Erythroblast (primary cell): ENCODE measurements around the gene DEPDC5.
"Not testable (repeated sequence)": the region's sequence is repeated elsewhere in the genome, so short reads cannot be mapped to it uniquely, and the experiment has no call there.

Experiments
- GATA1 ChIP-seq: IDR thresholded peaks from 2 replicates; pipeline ENCODE4 v1.6.1; 2011; ENCODE audit warnings: low read depth, mild to moderate bottlenecking, control low read depth, low read length, moderate library complexity
- POLR2A ChIP-seq: IDR thresholded peaks from 2 replicates; pipeline ENCODE4 v1.6.1; 2011; ENCODE audit warnings: mild to moderate bottlenecking, low read length

GRCh38 chr22:31813898-31814297 lies 60.1 kb downstream of the DEPDC5 start:
- not testable (repeated sequence) for TF ChIP-seq POLR2A, GATA1
